ENCODE data around the gene GNAT2.

Gene GNAT2

DNA sequence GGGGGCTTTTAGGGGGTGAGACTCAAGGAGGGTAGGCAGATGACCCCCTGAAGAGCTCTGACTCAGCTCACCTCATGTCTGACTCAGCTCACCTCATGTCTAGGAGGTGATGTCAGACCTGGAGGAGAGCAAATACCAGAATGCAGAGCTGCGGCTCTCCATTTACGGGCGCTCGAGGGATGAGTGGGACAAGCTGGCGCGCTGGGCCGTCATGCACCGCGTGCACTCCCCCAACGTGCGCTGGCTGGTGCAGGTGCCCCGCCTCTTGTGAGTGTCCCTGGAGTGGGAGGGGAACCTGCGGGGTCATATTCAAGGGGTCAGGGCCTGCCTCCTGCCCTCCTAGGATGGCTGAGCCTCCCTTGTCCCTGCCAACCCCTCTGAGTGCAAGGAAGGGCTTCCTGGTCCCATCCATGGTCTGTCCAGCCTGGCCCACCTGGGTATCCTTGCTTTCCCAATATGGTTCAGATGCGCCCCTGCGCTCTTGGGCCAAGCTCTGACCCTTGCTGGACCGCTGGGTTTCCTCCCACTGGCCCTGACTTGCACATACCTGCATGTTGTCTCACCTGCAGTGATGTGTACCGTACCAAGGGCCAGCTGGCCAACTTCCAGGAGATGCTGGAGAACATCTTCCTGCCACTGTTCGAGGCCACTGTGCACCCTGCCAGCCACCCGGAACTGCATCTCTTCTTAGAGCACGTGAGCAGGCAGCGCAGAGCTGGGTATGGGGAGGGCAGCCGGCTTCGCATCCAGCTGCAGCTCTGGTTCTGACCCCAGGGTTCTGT lies 9.3 kb upstream of the GNAT2 start:
- no peak for DNase-seq (ENCODE audit: extremely low spot score)
- POLR2A ChIA-PET, result interaction anchor here (6.0 kb wide), 1 partner anchor 80 kb away, joined by 37 read pairs; the partner anchor contains the start of gene GNAI3
- CTCF ChIA-PET, result interaction anchor here (1.8 to 4.7 kb wide), 3 partner anchors 11 to 83 kb away, joined by 12 to 42 read pairs (median 42); partner anchors contain the start of gene GNAI3
- no peak for TF ChIP-seq ELF4 (IDR thresholded peaks at IDR 0.05)
- no peak for TF ChIP-seq ARNT (IDR thresholded peaks at IDR 0.05)
- TF ChIP-seq LEF1 (IDR thresholded peaks at IDR 0.05; ENCODE audit: borderline replicate concordance), result no peak
- no peak for TF ChIP-seq TARDBP (IDR thresholded peaks at IDR 0.05)
- no peak for TF ChIP-seq FOXM1 (IDR thresholded peaks at IDR 0.05; ENCODE audit: borderline replicate concordance)
- TF ChIP-seq, protein P1, sequence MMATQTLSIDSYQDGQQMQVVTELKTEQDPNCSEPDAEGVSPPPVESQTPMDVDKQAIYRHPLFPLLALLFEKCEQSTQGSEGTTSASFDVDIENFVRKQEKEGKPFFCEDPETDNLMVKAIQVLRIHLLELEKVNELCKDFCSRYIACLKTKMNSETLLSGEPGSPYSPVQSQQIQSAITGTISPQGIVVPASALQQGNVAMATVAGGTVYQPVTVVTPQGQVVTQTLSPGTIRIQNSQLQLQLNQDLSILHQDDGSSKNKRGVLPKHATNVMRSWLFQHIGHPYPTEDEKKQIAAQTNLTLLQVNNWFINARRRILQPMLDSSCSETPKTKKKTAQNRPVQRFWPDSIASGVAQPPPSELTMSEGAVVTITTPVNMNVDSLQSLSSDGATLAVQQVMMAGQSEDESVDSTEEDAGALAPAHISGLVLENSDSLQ (IDR thresholded peaks at IDR 0.05), result no peak
- TF ChIP-seq FOXA1 (IDR thresholded peaks at IDR 0.05), result no peak
- TF ChIP-seq SUZ12 (IDR thresholded peaks at IDR 0.05), result no peak
- TF ChIP-seq BHLHE40 (IDR thresholded peaks at IDR 0.05; ENCODE audit: borderline replicate concordance), result no peak
- no peak for TF ChIP-seq L3MBTL2 (conservative IDR thresholded peaks at IDR 0.05)
- TF ChIP-seq HDGF (IDR thresholded peaks at IDR 0.05; ENCODE audit: borderline replicate concordance), result no peak
- no peak for TF ChIP-seq SP1 (IDR thresholded peaks at IDR 0.05)
- TF ChIP-seq CTBP1 (IDR thresholded peaks at IDR 0.05; ENCODE audit: borderline replicate concordance), result no peak
- TF ChIP-seq NFRKB (IDR thresholded peaks at IDR 0.05), result no peak
- no peak for TF ChIP-seq ZNF384 (IDR thresholded peaks at IDR 0.05)
- no peak for TF ChIP-seq FOXK2 (IDR thresholded peaks at IDR 0.05)

DNA sequence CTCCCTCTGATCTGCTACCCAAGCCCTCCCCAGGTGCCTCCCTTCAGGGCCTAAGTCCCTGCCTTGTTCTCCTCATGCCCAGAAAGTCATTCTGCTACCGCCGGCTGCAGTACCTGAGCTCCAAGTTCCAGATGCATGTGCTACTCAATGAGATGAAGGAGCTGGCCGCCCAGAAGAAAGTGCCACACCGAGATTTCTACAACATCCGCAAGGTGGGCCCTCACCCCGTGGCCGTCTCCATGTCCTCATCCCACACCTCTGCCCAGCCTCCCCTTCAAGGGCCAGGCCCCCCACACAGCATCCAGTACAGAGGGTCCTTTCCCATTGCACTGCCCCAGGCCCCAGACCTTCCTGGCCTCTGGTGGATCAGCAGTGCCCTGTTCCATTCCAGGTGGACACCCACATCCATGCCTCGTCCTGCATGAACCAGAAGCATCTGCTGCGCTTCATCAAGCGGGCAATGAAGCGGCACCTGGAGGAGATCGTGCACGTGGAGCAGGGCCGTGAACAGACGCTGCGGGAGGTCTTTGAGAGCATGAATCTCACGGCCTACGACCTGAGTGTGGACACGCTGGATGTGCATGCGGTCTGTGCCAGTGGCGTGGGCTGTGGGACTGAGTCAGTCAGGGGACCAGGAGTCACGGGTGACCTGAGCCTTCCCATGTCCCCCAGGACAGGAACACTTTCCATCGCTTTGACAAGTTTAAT lies 8.4 kb upstream of the GNAT2 start:
- TF ChIP-seq FOXM1 (IDR thresholded peaks at IDR 0.05; ENCODE audit: borderline replicate concordance) (no peak), NFRKB (IDR thresholded peaks at IDR 0.05) (no peak)
- ChIA-PET POLR2A (no interaction called here), CTCF (interaction anchor here (4.7 kb wide), 1 partner anchor 12 kb away, joined by 42 read pairs; no protein-coding TSS in a partner anchor)
- DNase-seq (ENCODE audit: extremely low spot score), result no peak

DNA sequence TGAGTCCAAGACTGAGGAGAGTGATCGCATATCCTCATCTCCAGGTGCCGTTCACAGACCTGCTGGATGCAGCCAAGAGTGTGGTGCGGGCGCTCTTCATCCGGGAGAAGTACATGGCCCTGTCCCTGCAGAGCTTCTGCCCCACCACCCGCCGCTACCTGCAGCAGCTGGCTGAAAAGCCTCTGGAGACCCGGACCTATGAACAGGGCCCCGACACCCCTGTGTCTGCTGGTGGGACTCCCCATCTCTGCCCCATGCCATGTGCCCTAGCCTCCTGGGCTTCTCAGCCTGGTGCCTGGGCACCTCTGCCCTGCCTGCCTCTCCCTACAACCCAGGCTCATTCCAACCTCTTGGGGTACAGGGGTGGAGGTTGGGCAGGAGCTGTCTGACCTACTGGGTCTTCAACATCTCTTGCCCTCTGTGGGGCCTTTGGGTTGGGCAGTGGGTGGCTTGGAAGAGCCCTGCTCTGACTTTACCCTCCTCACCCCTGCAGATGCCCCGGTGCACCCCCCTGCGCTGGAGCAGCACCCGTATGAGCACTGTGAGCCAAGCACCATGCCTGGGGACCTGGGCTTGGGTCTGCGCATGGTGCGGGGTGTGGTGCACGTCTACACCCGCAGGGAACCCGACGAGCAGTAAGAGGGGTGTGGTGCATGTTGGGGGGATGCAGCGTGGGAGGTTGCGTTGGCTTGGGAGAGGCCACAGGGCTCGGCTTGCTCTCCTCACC lies 7.4 kb upstream of the GNAT2 start:
- CTCF ChIA-PET, result interaction anchor here (0.6 to 4.7 kb wide), 2 partner anchors 13 to 51 kb away, joined by 3 to 42 read pairs; no protein-coding TSS in a partner anchor
- no peak for TF ChIP-seq FOXK2 (IDR thresholded peaks at IDR 0.05)
- no peak for TF ChIP-seq FOXM1 (IDR thresholded peaks at IDR 0.05; ENCODE audit: borderline replicate concordance)
- TF ChIP-seq SUZ12 (IDR thresholded peaks at IDR 0.05), result no peak
- no peak for TF ChIP-seq HDGF (IDR thresholded peaks at IDR 0.05; ENCODE audit: borderline replicate concordance)
- no peak for TF ChIP-seq ARNT (IDR thresholded peaks at IDR 0.05)
- TF ChIP-seq ELF4 (IDR thresholded peaks at IDR 0.05), result no peak
- TF ChIP-seq L3MBTL2 (conservative IDR thresholded peaks at IDR 0.05), result no peak
- no peak for TF ChIP-seq NFRKB (IDR thresholded peaks at IDR 0.05)
- no peak for TF ChIP-seq BHLHE40 (IDR thresholded peaks at IDR 0.05; ENCODE audit: borderline replicate concordance)
- TF ChIP-seq, protein P1 (IDR thresholded peaks at IDR 0.05), result no peak
- TF ChIP-seq FOXA1 (IDR thresholded peaks at IDR 0.05), result no peak
- no peak for TF ChIP-seq CTBP1 (IDR thresholded peaks at IDR 0.05; ENCODE audit: borderline replicate concordance)
- no peak for TF ChIP-seq SP1 (IDR thresholded peaks at IDR 0.05)
- TF ChIP-seq ZNF384 (IDR thresholded peaks at IDR 0.05), result no peak
- no peak for TF ChIP-seq TARDBP (IDR thresholded peaks at IDR 0.05)
- no peak for DNase-seq (ENCODE audit: extremely low spot score)
- POLR2A ChIA-PET, result interaction anchor here (1.1 kb wide), 1 partner anchor 78 kb away, joined by 4 read pairs; the partner anchor contains the start of gene GNAI3

DNA sequence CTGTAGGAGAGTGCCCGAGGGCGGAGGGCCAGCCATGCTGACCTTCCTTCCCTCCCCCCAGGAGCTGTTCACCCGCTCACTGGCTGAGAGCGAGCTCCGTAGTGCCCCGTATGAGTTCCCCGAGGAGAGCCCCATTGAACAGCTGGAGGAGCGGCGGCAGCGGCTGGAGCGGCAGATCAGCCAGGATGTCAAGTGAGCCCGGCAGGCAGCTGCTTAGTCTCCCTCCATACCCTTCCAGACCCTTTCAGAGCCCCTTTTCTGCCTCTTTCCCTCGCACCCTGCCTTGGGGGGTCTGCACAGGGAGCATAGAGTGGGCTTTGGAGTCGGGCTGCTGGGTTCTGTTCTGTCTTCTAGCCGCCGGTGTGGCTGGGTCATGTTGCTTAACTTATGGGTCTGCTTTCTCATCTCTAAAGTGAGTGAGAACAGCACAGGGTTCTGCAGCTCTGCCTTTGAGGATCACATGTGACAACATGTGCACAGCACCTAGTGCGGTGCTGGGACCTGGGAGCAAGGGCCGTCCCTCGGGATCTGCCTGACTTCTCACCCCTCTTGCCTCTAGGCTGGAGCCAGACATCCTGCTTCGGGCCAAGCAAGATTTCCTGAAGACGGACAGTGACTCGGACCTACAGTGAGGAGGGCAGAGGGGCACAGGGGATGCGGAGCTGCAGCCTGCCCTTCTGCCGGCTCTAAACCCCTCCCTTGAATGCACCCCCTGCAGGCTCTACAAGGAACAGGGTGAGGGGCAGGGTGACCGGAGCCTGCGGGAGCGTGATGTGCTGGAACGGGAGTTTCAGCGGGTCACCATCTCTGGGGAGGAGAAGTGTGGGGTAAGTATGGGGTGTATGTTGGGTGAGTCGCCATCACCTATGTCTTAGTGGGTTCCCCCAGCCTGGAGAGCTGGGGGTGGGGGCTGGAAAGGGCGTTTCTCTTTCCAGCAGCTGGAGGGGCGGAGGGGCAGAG lies 6.5 kb upstream of the GNAT2 start:
- no peak for DNase-seq (ENCODE audit: extremely low spot score)
- CTCF ChIA-PET, result interaction anchor here (0.6 to 1.1 kb wide), 3 partner anchors 13 to 80 kb away, joined by 3 to 4 read pairs (median 3); no protein-coding TSS in a partner anchor
- POLR2A ChIA-PET, result interaction anchor here (0.6 to 1.1 kb wide), 2 partner anchors 78 to 176 kb away, joined by 3 to 4 read pairs; partner anchors contain the start of gene GNAI3
- TF ChIP-seq FOXM1 (IDR thresholded peaks at IDR 0.05; ENCODE audit: borderline replicate concordance) (no peak), NFRKB (IDR thresholded peaks at IDR 0.05) (no peak), HDGF (IDR thresholded peaks at IDR 0.05; ENCODE audit: borderline replicate concordance) (no peak), ELF4 (IDR thresholded peaks at IDR 0.05) (no peak), SUZ12 (IDR thresholded peaks at IDR 0.05) (no peak), L3MBTL2 (conservative IDR thresholded peaks at IDR 0.05) (no peak), CTBP1 (IDR thresholded peaks at IDR 0.05; ENCODE audit: borderline replicate concordance) (no peak), ZNF384 (IDR thresholded peaks at IDR 0.05) (no peak), FOXA1 (IDR thresholded peaks at IDR 0.05) (no peak), BHLHE40 (IDR thresholded peaks at IDR 0.05; ENCODE audit: borderline replicate concordance) (no peak), FOXK2 (IDR thresholded peaks at IDR 0.05) (no peak), SP1 (IDR thresholded peaks at IDR 0.05) (no peak), LEF1 (IDR thresholded peaks at IDR 0.05; ENCODE audit: borderline replicate concordance) (no peak), TARDBP (IDR thresholded peaks at IDR 0.05) (no peak), ARNT (IDR thresholded peaks at IDR 0.05) (no peak)
- TF ChIP-seq, protein P1 (IDR thresholded peaks at IDR 0.05), result no peak
